Peyer's patch (tissue), 4 donors: ENCODE results near the gene SLC13A3. TPM values are rescaled to one million over a fixed set of nuclear protein-coding genes. Genes with fewer than 3 reads are reported as not detected.

Experiments used
- DNase-seq, 3 donors: peaks; one replicate each; pipeline ENCODE4 v3.0.0-alpha.2; 2017 to 2019
- H3K27ac ChIP-seq, 4 donors: fragments of 200-600 bp; sonication (generic); one replicate each; pipeline ENCODE4 v1.5.1; 2016 to 2019
- H3K27me3 ChIP-seq, 2 donors: fragments of 200-600 bp; sonication (generic); one replicate each; pipeline ENCODE4 v1.5.1; 2019
- H3K36me3 ChIP-seq, 3 donors: fragments of 200-600 bp; sonication (generic); one replicate each; pipeline ENCODE4 v1.5.1; 2016 to 2019
- H3K4me1 ChIP-seq, 4 donors: fragments of 200-600 bp; sonication (generic); one replicate each; pipeline ENCODE4 v1.5.1; 2016 to 2019
- H3K4me3 ChIP-seq, 4 donors: fragments of 200-600 bp; sonication (generic); 1 replicate in 3 of 4; 2 replicates in 1 of 4; pipeline ENCODE4 v1.5.1; 2016 to 2019; ENCODE audit warnings: mild to moderate bottlenecking in 1 of 4
- H3K9me3 ChIP-seq, 4 donors: fragments of 200-600 bp; sonication (generic); one replicate each; pipeline ENCODE4 v1.5.1; 2016 to 2019; ENCODE audit warnings: mild to moderate bottlenecking in 1 of 4
- CTCF ChIP-seq, 6 experiments: fragments of 450-650 bp in 4 of 6; fragments of 200-600 bp in 2 of 6; sonication (generic) in 1 of 6; IDR thresholded peaks; one replicate each; pipeline ENCODE4 v1.5.1; 2017 to 2019; ENCODE audit warnings: antibody characterized with exemption in 6 of 6, mild to moderate bottlenecking in 3 of 6, moderate library complexity in 1 of 6
- POLR2A ChIP-seq, 2 donors: fragments of 450-650 bp; IDR thresholded peaks; one replicate each; pipeline ENCODE4 v1.5.1; 2017; ENCODE audit warnings: antibody characterized with exemption in 2 of 2, mild to moderate bottlenecking in 2 of 2, moderate library complexity in 2 of 2
- total RNA-seq, 4 donors: library from RNA; depleted of rRNA; stranded (reverse); fragments of >200 nt; gene quantifications; one replicate each; pipeline ENCODE4 v1.1.0, GENCODE V29; 2016

The SLC13A3 gene
- total RNA-seq, 4 donors from 2014 or later, result 1.3 to 10.7 TPM; not detected in 2

DNA sequence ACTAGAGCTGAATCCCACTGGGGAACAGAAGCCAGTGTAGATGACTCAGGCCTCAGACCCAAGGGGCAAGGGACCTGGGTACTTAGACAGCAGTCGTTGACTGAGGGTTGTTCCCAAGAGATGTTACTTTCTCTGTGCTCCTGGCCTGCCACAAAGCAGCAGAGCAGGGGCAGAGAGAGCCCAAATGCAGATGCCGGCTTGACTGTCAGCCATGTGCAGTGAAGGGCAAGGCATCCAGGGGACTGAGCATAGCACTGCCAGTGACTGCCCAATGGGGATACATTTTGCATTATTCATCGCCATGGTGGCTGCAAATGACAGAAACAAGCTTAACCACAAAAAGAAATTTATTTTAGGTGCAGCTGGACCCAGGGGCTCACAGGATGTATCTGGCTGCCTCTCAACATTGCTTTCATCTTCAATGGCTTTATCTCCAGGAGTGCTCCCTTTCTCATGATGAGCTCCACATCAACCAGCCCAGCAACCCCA, 45.6 kb upstream of the SLC13A3 start:
- Histone ChIP-seq H3K9me3 (no peaks in the 10 kb centered on the region), H3K4me1 (no peaks in the 10 kb centered on the region), H3K4me3 (no peak overlapping the region), H3K36me3 (no peaks in the 10 kb centered on the region), H3K27me3 (peaks cover 0 to 3% of the 10 kb centered on the region in 2 donors), H3K27ac (no peak overlapping the region)
- no peak for DNase-seq
- TF ChIP-seq CTCF (IDR thresholded peaks at IDR 0.05) (no peak), POLR2A (IDR thresholded peaks at IDR 0.05) (no peak)

DNA sequence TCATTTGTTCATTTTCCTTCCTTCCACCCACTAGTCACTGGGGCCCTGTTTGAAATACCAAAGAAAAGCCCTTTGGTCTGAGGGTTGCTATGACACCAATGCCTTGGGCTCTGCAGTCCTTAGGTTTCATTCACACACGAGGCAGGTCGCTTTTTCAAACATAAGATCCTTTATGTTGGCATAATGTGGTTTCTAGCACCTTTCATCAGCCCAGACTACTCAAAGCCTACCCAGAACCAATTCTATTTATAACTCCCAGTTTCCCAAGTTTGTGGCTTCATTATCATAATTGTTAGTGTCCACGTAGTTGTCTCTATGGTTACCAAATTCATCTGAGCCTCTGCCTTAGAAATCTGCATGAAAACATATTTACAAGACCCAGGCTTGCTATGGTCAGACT, 44.6 kb upstream of the SLC13A3 start:
- H3K4me3 ChIP-seq, result no peak overlapping the region
- no peak for DNase-seq
- H3K4me1 ChIP-seq, result no peaks in the 10 kb centered on the region
- TF ChIP-seq CTCF (IDR thresholded peaks at IDR 0.05) (no peak), POLR2A (IDR thresholded peaks at IDR 0.05) (no peak)
- no peak overlapping the region for H3K27ac ChIP-seq
- H3K36me3 ChIP-seq, result no peaks in the 10 kb centered on the region
- no peaks in the 10 kb centered on the region for H3K9me3 ChIP-seq
- H3K27me3 ChIP-seq, result peaks cover 0 to 2% of the 10 kb centered on the region in 2 donors

- Histone ChIP-seq H3K27me3 (no peaks in the 10 kb centered on the region), H3K36me3 (no peaks in the 10 kb centered on the region), H3K4me1 (no peaks in the 10 kb centered on the region), H3K27ac (no peak overlapping the region), H3K4me3 (no peak overlapping the region), H3K9me3 (no peaks in the 10 kb centered on the region)
- no peak for DNase-seq
- TF ChIP-seq POLR2A (IDR thresholded peaks at IDR 0.05), result no peak
- no peak for TF ChIP-seq CTCF (IDR thresholded peaks at IDR 0.05)
Measured at GRCh38 chr20:46694484-46694883, 43.2 kb upstream of the SLC13A3 start.

DNA sequence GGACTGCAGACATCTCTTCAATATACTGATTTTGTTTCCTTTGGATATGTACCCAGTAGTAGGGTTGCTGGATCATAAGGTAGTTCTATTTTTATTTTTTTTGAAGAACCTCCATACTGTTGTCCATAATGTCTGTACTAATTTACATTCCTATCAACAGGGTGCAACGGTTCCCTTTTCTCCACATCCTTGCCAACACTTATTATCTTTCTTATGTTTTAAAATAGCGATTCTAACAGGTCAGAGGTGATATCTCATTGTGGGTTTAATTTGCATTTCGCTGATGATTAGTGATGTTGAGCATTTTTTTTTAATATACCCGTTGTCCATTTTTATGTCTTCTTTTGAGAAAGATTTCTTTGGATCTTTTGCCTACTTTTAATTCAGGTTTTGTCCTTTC, 39.9 kb upstream of the SLC13A3 start:
- no peaks in the 10 kb centered on the region for H3K27me3 ChIP-seq
- no peaks in the 10 kb centered on the region for H3K9me3 ChIP-seq
- TF ChIP-seq POLR2A (IDR thresholded peaks at IDR 0.05) (no peak), CTCF (IDR thresholded peaks at IDR 0.05) (no peak)
- no peak overlapping the region for H3K27ac ChIP-seq
- peaks cover 0 to 8% (median 0%) of the 10 kb centered on the region in 3 donors for H3K36me3 ChIP-seq
- DNase-seq, result no peak
- no peak overlapping the region for H3K4me3 ChIP-seq
- H3K4me1 ChIP-seq, result peaks cover 0 to 19% (median 5%) of the 10 kb centered on the region in 4 donors

- H3K27ac ChIP-seq, result peak overlapping the region in 3 of 4 donors; percentile 84 to 93 (median 91)
- peaks cover 0 to 19% (median 5%) of the 10 kb centered on the region in 4 donors for H3K4me1 ChIP-seq
- peak overlapping the region in 2 of 4 donors; percentile 67 to 91 for H3K4me3 ChIP-seq
- H3K27me3 ChIP-seq, result no peaks in the 10 kb centered on the region
- no peaks in the 10 kb centered on the region for H3K9me3 ChIP-seq
- H3K36me3 ChIP-seq, result peaks cover 0 to 16% (median 0%) of the 10 kb centered on the region in 3 donors
- DNase-seq, result no peak
- no peak for TF ChIP-seq CTCF (IDR thresholded peaks at IDR 0.05)
- TF ChIP-seq POLR2A (IDR thresholded peaks at IDR 0.05), result no peak
Measured at GRCh38 chr20:46690219-46691106, 39.2 kb upstream of the SLC13A3 start.
